ENCODE data around the gene FMNL2.

DNA sequence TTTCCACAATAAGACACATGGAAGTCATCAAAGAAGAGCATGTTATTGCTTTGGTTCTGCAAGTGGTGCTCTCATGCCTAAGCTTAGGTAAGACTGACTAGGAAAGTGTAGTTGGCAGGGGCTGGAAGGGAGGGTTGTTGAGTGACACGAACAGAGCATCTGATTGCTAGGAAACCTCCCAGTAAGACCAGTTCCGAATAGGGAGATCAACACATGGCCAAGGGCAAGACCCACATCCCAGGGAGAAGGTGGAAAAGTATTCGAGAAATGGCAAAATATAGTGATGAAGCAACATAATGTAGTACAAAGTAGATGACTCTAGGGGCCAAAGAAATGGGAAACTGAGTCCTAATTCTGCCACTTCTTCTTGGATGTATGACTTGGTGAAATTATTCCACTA lies 33.8 kb upstream of the FMNL2 start:
- TF ChIP-seq CTCF (IDR thresholded peaks at IDR 0.05 in 4 of 5, conservative IDR thresholded peaks at IDR 0.05 in 1 of 5), result no peak
- TF ChIP-seq POLR2A (IDR thresholded peaks at IDR 0.05), result no peak

All from gastrocnemius medialis (tissue), 4 donors.